Measurements from ENCODE around the gene NLRP6. TPM values are rescaled to one million over a fixed set of nuclear protein-coding genes. Genes with fewer than 3 reads are reported as not detected.

NLRP6 gene
- total RNA-seq, 1 experiment from 2014 or later: 0.55 TPM

Other genes with a start within 250 kb of the NLRP6 start
- not detected in 2 replicates for gene SCGB1C1, start 85.3 kb upstream of the NLRP6 start, total RNA-seq (2014; rRNA removed; shearing (Covaris generic))
- gene BET1L, start 71.0 kb upstream of the NLRP6 start, total RNA-seq (2014; rRNA removed; shearing (Covaris generic)): 21.5 and 23.7 TPM in 2 replicates
- gene RIC8A, start 70.7 kb upstream of the NLRP6 start, total RNA-seq (2014; rRNA removed; shearing (Covaris generic)): 103 and 125 TPM in 2 replicates
- 10.7 and 12.3 TPM in 2 replicates for gene SIRT3, start 42.1 kb upstream of the NLRP6 start, total RNA-seq (2014; rRNA removed; shearing (Covaris generic))
- gene PSMD13, start 41.4 kb upstream of the NLRP6 start, total RNA-seq (2014; rRNA removed; shearing (Covaris generic)): 186 and 234 TPM in 2 replicates
- gene PGGHG, start 10.7 kb downstream of the NLRP6 start, total RNA-seq (2014; rRNA removed; shearing (Covaris generic)): 69.0 and 102 TPM in 2 replicates
- not detected in 2 replicates for gene IFITM5, start 21.1 kb downstream of the NLRP6 start, total RNA-seq (2014; rRNA removed; shearing (Covaris generic))
- 374 and 379 TPM in 2 replicates for gene IFITM2, start 29.4 kb downstream of the NLRP6 start, total RNA-seq (2014; rRNA removed; shearing (Covaris generic))
- 1,398 and 1,404 TPM in 2 replicates for gene IFITM1, start 35.6 kb downstream of the NLRP6 start, total RNA-seq (2014; rRNA removed; shearing (Covaris generic))
- gene IFITM3, start 42.5 kb downstream of the NLRP6 start, total RNA-seq (2014; rRNA removed; shearing (Covaris generic)): 278 and 328 TPM in 2 replicates
- 56.0 and 62.6 TPM in 2 replicates for gene B4GALNT4, start 91.1 kb downstream of the NLRP6 start, total RNA-seq (2014; rRNA removed; shearing (Covaris generic))
- gene PKP3, start 115.8 kb downstream of the NLRP6 start, total RNA-seq (2014; rRNA removed; shearing (Covaris generic)): 2.1 and 3.6 TPM in 2 replicates
- 39.5 and 44.9 TPM in 2 replicates for gene SIGIRR, start 136.6 kb downstream of the NLRP6 start, total RNA-seq (2014; rRNA removed; shearing (Covaris generic))
- gene ANO9, start 163.6 kb downstream of the NLRP6 start, total RNA-seq (2014; rRNA removed; shearing (Covaris generic)): 0.83 and 2.2 TPM in 2 replicates
- gene PTDSS2, start 171.9 kb downstream of the NLRP6 start, total RNA-seq (2014; rRNA removed; shearing (Covaris generic)): 40.9 and 47.5 TPM in 2 replicates
- gene RNH1, start 228.8 kb downstream of the NLRP6 start, total RNA-seq (2014; rRNA removed; shearing (Covaris generic)): 98.9 and 104 TPM in 2 replicates

Data from H7 (cell line).